ENCODE results near the gene PSMD10.

DNA sequence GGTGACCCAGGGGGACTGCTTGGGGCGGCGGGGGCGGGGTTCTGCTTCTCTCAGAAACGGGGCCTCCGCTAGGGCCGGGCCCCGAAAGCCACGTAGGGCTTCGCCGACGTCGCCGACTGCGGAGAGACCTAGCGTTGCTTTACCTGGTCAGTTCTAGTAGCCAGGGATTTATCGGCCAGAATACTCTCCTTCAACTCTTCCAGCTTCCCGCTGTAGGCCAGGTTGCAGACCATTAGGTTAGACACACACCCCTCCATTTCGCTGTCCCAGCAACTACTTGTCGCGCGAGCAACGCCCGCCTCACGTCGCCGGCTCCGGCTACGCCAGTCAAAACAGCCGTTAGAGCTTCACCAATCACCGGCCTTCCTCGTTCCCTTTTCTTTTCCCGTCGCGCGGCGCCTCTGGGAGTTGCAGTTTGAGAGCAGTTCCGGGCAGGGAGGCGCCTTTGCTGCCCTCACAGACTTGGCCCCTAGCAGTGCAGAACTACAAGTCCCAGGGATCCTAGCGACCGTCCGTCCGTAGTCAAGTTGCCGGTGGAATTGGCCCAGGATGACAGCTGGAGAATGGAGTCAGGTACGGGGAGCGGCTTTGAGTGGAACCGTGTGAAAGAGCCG is at the start of gene PSMD10, which contains the start of gene ATG4A:
- TF ChIP-seq, protein P1, sequence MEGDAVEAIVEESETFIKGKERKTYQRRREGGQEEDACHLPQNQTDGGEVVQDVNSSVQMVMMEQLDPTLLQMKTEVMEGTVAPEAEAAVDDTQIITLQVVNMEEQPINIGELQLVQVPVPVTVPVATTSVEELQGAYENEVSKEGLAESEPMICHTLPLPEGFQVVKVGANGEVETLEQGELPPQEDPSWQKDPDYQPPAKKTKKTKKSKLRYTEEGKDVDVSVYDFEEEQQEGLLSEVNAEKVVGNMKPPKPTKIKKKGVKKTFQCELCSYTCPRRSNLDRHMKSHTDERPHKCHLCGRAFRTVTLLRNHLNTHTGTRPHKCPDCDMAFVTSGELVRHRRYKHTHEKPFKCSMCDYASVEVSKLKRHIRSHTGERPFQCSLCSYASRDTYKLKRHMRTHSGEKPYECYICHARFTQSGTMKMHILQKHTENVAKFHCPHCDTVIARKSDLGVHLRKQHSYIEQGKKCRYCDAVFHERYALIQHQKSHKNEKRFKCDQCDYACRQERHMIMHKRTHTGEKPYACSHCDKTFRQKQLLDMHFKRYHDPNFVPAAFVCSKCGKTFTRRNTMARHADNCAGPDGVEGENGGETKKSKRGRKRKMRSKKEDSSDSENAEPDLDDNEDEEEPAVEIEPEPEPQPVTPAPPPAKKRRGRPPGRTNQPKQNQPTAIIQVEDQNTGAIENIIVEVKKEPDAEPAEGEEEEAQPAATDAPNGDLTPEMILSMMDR (conservative IDR thresholded peaks at IDR 0.05), result no peak; the same call in 1 of the 2 replicates
- TF ChIP-seq EZH2 (IDR thresholded peaks at IDR 0.05; ENCODE audit: low read depth), result no peak
